D721Med (cell line): ENCODE results near the gene SCYGR4.

Source experiments
- DNase-seq: peaks from one replicate; pipeline ENCODE4 v3.0.0; 2011; ENCODE audit warnings: low spot score; ENCODE audit not compliant: insufficient read length
- FAIRE-seq: peaks from 2 replicates; lab custom pipeline; 2011; peaks lifted over from hg19 to GRCh38; lab: Jason Lieb, UNC
- CTCF ChIP-seq: IDR thresholded peaks from 2 replicates; pipeline ENCODE4 v1.5.1; 2012; ENCODE audit warnings: mild to moderate bottlenecking, control low read depth; ENCODE audit not compliant: insufficient read depth; ENCODE audit errors: missing control alignments

The SCYGR4 gene

DNA sequence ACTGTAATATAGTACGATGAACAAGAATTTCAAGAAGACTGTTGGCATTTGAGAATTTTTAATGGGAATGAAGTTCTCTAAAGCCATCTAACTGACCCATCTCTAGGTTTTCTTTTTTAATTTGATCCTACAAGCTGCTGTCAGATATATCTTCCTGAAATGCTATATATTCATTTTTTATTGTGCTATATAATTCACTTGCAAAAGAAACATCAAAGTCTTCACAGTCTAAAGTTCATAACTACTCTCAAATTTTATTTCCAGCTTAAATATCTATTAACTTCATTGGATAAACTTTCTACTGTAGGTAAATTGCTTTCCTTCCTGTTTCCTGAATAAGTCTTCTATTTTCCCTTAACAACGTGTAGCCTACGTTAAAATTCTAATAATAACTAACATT is 14.9 kb upstream of the SCYGR4 start:
- no peak for DNase-seq
- no peak for TF ChIP-seq CTCF
- FAIRE-seq = no peak

GRCh38 chr2:227606476-227606875 is 10.8 kb upstream of the SCYGR4 start:
- no peak for TF ChIP-seq CTCF
- no peak for DNase-seq
- no peak for FAIRE-seq

- TF ChIP-seq CTCF = no peak
- no peak for DNase-seq
- FAIRE-seq = no peak
Observed at GRCh38 chr2:227607941-227608340, 9.4 kb upstream of the SCYGR4 start.

DNA sequence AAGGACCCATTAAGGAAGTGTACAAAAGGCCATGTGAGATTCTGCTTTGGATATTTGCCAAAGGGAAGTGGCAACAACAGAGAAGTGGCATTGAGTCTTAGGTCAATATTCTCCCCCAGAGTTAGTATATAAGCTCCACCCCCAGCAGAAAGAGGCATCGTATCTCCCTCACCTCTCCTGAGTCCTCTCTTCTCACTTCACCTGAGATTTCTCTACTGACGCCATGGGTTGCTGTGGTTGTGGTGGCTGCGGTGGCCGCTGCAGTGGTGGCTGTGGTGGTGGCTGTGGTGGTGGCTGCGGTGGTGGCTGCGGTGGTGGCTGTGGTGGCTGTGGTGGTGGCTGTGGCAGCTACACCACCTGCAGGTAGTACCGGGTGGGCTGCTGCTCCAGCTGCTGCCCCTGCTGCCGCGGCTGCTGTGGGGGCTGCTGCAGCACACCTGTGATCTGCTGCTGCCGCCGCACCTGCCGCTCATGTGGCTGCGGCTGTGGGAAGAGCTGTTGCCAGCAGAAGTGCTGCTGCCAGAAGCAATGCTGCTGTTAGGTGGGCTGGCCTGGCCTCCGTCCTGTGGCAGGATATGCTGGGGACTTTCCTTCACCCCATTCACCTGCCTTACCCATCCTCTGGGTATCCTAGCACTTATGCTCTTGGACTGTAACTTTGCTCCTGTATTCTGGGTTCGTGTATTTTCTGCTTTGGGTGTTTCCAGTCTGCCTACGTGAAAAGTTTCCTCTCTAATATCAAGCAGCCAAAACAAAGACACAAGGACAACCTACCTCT is 8.5 kb upstream of the SCYGR4 start:
- no peak for FAIRE-seq
- DNase-seq = no peak
- no peak for TF ChIP-seq CTCF

GRCh38 chr2:227610123-227610522 is 7.2 kb upstream of the SCYGR4 start:
- FAIRE-seq = no peak
- TF ChIP-seq CTCF = no peak
- DNase-seq = no peak

GRCh38 chr2:227612546-227613271 is 4.6 kb upstream of the SCYGR4 start:
- FAIRE-seq (no peak), DNase-seq (no peak)
- no peak for TF ChIP-seq CTCF

DNA sequence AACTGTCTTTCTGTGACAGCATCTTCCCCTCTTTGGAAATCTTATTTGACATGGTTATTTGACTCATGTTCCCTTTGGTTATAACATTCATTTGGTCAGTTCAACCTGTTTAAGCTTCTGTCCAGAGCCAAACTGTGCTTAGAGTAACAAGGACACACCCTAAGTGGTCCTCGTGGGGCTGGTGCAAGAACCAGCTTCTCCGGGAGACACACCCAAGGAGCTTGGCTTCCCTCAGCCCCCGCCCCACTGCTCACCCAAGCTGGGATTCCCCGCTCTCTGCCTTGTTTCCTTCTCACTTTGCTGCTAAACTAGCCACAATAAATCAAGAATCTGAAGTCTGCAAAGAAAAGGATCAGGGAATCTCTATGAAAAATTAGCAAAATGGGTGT is 4.0 kb upstream of the SCYGR4 start:
- FAIRE-seq = no peak
- DNase-seq = no peak
- no peak for TF ChIP-seq CTCF
